ENCODE data around the gene ZNF532.
"Not testable (repeated sequence)": the region's sequence is repeated elsewhere in the genome, so short reads cannot be mapped to it uniquely, and the experiment has no call there.

Gene ZNF532

DNA sequence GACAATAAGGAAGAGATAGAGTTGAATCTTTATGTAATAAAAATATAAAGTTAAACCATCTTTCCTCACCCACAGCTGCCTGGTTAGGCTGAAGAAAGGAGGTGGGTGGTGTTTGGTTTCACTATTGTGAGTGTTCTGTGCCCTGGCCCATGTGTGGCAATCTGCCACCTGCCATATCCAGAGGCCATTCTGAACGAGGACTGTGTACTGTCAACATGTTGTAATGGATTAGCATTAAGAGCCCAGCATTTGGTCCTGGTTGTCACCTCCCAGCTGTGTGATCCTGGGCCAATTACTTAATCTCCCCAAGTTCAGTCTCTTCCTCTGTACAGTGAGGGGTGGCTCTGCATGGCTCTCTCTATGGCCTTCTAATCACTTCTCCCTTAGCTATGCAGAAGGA, 156.8 kb downstream of the ZNF532 start:
- no peak for DNase-seq
- TF ChIP-seq, protein P1, sequence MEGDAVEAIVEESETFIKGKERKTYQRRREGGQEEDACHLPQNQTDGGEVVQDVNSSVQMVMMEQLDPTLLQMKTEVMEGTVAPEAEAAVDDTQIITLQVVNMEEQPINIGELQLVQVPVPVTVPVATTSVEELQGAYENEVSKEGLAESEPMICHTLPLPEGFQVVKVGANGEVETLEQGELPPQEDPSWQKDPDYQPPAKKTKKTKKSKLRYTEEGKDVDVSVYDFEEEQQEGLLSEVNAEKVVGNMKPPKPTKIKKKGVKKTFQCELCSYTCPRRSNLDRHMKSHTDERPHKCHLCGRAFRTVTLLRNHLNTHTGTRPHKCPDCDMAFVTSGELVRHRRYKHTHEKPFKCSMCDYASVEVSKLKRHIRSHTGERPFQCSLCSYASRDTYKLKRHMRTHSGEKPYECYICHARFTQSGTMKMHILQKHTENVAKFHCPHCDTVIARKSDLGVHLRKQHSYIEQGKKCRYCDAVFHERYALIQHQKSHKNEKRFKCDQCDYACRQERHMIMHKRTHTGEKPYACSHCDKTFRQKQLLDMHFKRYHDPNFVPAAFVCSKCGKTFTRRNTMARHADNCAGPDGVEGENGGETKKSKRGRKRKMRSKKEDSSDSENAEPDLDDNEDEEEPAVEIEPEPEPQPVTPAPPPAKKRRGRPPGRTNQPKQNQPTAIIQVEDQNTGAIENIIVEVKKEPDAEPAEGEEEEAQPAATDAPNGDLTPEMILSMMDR (IDR thresholded peaks at IDR 0.05): no peak
- Mint-ChIP-seq H3K27ac (no peak overlapping the region), H3K4me1 (peaks cover 38% of the 10 kb centered on the region), H3K9me3 (peaks cover 34% of the 10 kb centered on the region), H3K4me3 (no peak overlapping the region), H3K27me3 (ENCODE audit: low read depth, poor library complexity) (peaks cover 3% of the 10 kb centered on the region), H3K36me3 (ENCODE audit: low read depth) (peaks cover 17% of the 10 kb centered on the region)

DNA sequence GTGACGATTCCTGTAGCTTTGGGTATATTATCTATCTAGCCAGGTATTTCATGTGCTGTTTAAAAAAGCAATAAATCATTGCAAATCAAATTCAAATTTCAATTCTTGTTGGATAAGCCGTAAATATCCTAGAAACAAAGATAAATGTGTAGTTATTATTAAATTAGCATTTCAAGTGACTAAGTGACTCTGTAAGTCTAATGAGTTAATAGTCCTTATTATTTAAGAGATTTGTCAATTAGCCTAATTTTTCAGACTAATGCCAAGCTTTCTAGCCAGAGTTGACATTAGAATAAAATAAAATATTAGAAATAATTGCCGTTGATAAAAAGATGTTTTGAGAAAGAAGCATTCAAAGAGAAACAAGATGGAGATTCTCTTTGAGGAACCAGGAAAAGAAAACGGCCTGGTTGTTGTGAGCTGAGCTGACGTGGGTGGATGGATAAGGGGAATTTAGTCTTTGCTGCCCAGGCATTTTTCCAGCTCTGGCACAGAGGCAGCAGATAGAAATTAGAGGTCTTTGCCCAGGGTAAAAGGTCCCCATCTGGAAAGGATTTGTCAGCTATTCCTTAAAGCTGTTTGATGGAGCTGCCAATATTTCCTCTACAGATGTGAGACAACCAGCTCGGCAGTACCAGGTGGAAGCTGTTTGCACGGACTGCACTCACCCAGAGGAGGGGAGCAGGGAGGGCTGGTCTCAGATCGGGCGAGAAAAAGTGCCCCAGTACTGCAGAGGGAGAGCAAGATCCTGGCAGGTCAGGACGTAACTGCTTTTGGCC, 157.7 kb downstream of the ZNF532 start:
- peaks cover 46% of the 10 kb centered on the region for H3K4me1 Mint-ChIP-seq
- H3K4me3 Mint-ChIP-seq: no peak overlapping the region
- TF ChIP-seq, protein P1 (IDR thresholded peaks at IDR 0.05): no peak
- H3K9me3 Mint-ChIP-seq: peaks cover 27% of the 10 kb centered on the region
- H3K27me3 Mint-ChIP-seq (ENCODE audit: low read depth, poor library complexity): peaks cover 3% of the 10 kb centered on the region
- no peak overlapping the region for H3K27ac Mint-ChIP-seq
- no peak for DNase-seq
- peaks cover 14% of the 10 kb centered on the region for H3K36me3 Mint-ChIP-seq (ENCODE audit: low read depth)

DNA sequence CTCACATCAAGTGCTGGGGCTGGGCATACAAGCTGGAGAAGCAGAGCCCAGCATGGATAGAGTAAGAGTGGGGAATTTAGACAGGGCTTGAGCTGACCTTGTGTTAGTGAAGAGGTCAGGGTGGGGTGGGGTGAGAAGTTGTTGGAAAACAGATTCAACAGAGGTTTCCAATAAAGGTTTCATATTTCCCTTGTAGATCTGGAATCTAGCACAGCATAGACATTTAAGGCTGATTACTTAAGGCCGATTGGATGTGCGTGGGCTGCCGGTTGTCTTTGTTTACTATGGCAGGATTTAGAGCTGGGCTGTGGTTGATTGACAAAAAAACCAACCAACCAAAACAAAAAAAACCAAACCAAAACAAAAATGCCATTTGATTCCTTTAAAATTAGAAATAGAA, 160.2 kb downstream of the ZNF532 start:
- Mint-ChIP-seq H3K9me3 (peaks cover 3% of the 10 kb centered on the region), H3K4me1 (peaks cover 57% of the 10 kb centered on the region), H3K36me3 (ENCODE audit: low read depth) (no peaks in the 10 kb centered on the region), H3K27ac (peak overlapping the region; percentile 11), H3K4me3 (no peak overlapping the region), H3K27me3 (ENCODE audit: low read depth, poor library complexity) (peaks cover 3% of the 10 kb centered on the region)
- TF ChIP-seq, protein P1 (IDR thresholded peaks at IDR 0.05): no peak
- no peak for DNase-seq

DNA sequence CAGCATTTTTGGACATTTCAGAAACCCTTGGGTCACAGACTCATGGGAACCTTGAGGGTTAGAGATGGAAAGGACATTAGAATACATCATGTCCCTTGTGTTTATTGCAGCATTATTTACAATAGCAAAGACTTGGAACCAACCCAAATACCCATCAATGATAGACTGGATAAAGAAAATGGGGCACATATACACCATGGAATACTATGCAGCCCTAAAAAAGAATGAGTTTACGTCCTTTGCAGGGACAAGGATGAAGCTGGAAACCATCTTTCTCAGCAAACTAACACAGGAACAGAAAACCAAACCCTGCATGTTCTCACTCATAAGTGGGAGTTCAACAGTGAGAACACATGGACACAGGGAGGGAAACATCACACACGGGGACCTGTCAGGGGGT, 160.9 kb downstream of the ZNF532 start:
- H3K27ac Mint-ChIP-seq; H3K36me3 Mint-ChIP-seq (ENCODE audit: low read depth); DNase-seq; H3K4me3 Mint-ChIP-seq; H3K9me3 Mint-ChIP-seq; H3K27me3 Mint-ChIP-seq (ENCODE audit: low read depth, poor library complexity): not testable (repeated sequence)
- peaks cover 64% of the 10 kb centered on the region for H3K4me1 Mint-ChIP-seq

DNA sequence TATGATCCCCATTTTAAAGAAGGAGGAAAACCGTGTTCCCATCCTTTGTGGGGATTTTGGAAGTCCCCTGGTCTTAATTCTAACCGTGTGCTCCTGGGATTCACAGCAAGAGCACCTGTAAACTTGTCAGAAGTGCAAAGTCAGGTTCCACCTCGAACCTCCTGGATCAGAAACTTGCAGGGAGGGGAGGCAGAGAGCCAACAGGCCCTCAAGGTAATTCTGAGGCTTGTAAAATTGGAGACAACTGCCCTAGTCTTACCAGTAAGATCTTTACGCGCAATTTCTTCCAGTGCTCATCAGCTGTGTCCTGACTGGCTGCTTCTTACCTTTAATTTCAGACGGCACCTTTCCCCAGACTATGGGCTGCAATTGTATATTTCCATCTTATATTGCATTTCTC, 161.7 kb downstream of the ZNF532 start:
- peaks cover 3% of the 10 kb centered on the region for H3K27me3 Mint-ChIP-seq (ENCODE audit: low read depth, poor library complexity)
- TF ChIP-seq, protein P1 (IDR thresholded peaks at IDR 0.05): no peak
- H3K27ac Mint-ChIP-seq: no peak overlapping the region
- no peaks in the 10 kb centered on the region for H3K9me3 Mint-ChIP-seq
- H3K4me3 Mint-ChIP-seq: no peak overlapping the region
- no peaks in the 10 kb centered on the region for H3K36me3 Mint-ChIP-seq (ENCODE audit: low read depth)
- peaks cover 67% of the 10 kb centered on the region for H3K4me1 Mint-ChIP-seq
- no peak for DNase-seq

DNA sequence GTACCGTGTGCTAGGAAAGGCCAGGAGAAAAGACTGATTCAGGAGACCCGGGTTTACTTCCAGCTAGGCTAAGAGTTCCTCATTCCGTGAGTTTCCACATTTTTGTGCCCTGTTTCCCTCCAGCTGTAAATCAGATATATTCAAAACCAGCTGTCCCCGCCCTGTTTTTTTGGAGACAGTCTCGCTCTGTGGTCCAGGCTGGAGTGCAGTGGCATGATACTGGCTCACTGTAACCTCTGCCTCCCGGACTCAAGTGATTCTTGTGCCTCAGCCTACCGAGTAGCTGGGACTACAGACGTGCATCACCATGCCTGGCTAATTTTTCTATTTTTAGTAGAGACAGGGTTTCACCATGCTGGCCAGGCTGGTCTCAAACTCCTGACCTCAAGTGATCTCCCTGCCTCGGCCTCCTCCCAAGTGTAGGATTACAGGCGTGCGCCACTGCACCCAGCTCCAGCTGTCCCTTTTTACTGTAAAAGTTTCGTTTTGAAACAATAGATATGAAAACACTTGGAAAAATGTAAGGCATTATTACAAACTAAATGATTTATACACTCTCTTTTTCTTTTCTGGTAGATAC, 162.2 kb downstream of the ZNF532 start:
- TF ChIP-seq, protein P1 (IDR thresholded peaks at IDR 0.05): no peak
- Mint-ChIP-seq H3K4me1 (peaks cover 67% of the 10 kb centered on the region), H3K4me3 (no peak overlapping the region), H3K9me3 (no peaks in the 10 kb centered on the region), H3K27me3 (ENCODE audit: low read depth, poor library complexity) (peaks cover 3% of the 10 kb centered on the region), H3K27ac (no peak overlapping the region), H3K36me3 (ENCODE audit: low read depth) (no peaks in the 10 kb centered on the region)
- DNase-seq: no peak
